ENCODE measurements around the gene GGT5.
"Not testable (repeated sequence)": the region's sequence is repeated elsewhere in the genome, so short reads cannot be mapped to it uniquely, and the experiment has no call there.

Gene GGT5

DNA sequence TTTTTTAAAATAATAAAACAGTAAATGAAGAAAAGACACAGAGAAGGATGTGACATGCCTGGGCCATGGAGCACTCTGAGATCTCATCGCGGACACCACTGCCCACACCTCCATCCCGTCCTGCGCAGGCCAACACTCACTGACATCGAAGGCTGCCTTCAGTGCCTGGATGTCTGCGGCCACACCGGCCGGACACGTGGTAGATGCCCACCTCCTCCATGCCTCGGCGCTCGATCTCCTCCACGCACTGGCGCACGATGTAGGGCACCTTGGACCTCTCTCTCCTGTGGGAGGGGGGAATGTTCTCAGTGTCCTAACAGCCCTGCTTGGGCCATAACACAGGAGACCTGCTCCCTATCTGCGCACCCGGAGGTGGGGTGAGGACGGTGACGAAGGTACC lies 18.6 kb upstream of the GGT5 start:
- not testable (repeated sequence) for DNase-seq (ENCODE audit: low spot score)

DNA sequence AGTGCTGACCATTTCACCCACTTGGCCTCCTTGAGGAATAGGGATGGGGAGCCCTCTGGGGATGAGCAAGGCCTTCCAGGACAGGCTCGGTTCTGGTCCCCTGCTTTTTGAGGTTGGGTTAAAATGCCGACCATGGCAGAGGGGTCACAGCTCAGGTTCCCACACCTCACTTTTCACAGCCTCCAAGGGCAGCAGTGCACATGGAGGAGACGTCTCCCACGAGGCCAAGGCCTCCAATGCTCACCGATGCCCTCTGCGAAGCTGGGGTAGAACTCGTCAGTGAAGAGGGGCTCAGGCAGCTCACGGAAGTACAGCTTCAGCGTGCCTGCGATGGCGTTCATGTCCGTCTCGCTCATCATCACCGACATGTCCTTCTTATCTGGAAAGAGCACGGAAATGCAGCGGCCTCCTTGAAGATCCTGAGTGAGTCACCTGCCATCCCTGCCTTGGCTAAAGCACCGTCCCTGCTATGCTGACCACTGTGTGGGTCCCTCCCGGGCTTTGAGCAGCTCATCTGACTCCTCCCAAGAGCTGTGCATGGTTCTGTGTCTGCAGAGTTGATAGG lies 17.4 kb upstream of the GGT5 start:
- DNase-seq (ENCODE audit: low spot score), result not testable (repeated sequence)

DNA sequence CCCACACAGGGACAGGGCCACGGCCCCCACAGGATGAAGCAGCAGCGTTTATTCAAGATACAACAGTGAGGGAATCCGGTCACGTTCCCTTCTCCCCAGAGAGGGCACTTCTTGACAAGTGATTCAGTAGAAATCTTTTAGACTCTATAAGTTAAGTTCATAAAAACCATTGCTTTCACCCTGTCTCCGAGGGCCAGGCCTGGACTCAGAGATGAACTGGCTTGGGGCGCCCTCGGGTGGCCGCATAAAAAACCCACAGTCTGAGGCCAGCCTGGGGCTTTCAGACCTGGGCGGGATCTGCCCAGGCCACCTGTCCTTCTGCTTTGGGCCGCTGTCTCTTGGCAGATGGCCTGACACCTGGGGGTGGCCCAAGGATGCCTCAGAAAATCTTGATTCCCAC lies 14.6 kb upstream of the GGT5 start:
- DNase-seq (ENCODE audit: low spot score), result peak; percentile 60

DNA sequence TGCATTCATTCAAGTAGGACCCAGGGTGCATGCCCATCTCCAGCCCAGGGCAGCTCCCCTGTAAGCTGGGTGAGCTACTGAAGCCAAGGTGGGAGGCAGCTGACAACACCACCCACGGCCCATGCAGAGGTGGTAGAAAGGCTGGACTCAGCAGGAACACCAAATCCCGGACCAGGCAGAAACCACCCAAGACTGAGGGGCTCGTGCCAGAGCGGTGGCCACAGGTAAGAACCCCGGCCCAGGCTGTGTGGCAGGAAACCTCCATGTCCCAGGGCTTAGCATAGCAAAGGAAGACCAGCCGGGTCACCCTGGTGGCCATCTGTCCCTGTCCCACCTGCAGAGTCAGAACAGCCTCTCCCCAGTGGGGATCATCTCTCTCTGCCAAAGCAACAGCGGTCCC lies 11.9 kb upstream of the GGT5 start:
- not testable (repeated sequence) for DNase-seq (ENCODE audit: low spot score)

DNA sequence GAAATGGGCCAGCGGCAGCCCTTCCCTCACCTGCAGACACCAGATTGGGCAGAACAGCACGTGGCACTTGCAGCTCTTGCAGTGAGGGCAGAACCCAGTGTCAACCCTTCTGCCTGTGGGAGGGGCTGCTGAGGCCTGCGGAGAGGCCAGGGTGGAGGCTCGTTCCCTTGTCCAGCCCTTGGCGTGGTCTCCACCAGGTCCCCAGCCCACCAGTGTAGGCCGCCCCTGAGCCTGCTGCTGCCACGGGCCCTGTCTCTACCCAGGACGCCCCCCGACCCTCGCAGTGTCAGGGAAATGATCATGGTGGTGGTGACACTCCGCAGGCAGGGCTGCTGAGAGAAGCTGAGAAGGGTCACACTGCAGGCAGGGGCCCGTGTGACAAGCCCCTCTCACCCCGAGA lies 11.3 kb upstream of the GGT5 start:
- not testable (repeated sequence) for DNase-seq (ENCODE audit: low spot score)

DNA sequence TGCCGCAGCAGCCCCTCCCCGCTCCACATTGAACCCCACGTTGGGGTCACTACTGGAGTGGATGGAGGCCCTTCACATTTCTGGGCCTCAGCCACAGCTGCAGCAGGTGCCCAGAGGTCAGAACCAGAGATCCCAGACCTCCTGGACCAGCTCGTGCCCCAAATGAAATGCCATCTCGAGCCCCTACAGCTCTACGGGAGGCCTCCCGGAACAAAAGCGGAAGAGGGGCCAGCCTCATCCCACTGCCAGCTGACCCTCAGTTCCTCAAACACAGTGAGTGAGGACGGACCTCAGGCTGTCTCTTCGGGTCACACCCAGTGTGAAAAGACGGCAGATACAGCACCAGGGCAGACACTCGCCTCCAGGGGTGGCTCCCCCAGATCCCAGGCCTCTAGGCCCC lies 8.2 kb upstream of the GGT5 start:
- not testable (repeated sequence) for DNase-seq (ENCODE audit: low spot score)

DNA sequence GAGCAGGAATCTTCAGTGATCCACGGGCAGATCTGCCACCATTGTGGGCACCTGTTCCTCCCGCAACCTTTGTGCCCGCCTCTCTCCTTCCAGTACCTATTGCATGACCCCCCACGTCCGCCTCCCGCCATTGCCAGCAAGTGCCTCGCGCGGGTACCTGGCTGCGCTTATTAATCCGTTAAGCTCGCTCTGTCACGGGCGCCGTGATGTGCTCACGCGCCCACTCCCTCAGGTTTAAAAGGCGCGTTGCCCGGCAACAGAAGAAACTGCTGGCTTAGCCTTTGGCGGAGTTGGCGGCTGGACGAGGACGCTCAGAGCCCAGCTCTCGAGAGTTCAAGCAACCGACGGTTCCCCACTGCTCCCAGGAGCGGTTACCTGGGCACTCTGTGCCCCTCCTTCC lies 6.4 kb upstream of the GGT5 start:
- not testable (repeated sequence) for DNase-seq (ENCODE audit: low spot score)

DNA sequence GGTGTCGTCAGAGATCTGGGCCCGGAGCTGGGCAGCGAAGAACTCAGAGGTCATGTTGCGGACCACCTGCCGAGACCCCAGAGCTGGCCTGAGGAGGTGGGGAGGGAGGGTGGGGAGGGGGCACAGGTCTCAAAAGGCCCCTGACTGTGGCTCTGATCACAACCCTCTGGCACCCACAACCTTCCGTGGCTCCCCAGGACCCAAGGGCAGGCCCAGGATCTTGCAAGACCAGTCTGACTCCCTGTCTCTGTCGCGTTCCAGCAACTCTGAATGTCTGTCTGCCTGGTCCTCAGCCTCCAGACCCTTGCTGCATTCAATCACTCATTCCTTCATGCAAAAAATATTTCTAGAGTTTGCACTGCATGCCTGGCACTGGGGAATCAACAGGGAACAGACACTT lies 4.5 kb upstream of the GGT5 start:
- not testable (repeated sequence) for DNase-seq (ENCODE audit: low spot score)

DNA sequence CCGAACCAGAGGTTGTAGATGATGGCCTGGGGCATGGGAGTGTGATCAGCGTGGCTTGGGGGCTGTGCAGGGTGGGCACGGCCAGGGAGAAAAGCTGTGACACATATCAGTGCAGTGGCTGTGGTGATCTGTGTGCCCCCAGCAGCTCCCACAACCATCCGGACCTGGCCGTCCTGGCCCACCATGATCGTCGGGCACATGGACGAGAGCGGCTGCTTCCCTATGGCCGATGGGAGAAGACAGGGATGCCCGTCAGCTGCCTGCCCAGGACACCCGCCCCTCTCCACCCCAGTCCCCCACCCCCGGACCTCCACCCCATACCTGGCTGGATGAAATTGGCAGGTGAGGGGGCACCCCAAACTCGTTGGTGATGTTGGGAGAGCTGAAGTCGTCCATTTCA lies 3.7 kb upstream of the GGT5 start:
- DNase-seq (ENCODE audit: low spot score), result not testable (repeated sequence)

DNA sequence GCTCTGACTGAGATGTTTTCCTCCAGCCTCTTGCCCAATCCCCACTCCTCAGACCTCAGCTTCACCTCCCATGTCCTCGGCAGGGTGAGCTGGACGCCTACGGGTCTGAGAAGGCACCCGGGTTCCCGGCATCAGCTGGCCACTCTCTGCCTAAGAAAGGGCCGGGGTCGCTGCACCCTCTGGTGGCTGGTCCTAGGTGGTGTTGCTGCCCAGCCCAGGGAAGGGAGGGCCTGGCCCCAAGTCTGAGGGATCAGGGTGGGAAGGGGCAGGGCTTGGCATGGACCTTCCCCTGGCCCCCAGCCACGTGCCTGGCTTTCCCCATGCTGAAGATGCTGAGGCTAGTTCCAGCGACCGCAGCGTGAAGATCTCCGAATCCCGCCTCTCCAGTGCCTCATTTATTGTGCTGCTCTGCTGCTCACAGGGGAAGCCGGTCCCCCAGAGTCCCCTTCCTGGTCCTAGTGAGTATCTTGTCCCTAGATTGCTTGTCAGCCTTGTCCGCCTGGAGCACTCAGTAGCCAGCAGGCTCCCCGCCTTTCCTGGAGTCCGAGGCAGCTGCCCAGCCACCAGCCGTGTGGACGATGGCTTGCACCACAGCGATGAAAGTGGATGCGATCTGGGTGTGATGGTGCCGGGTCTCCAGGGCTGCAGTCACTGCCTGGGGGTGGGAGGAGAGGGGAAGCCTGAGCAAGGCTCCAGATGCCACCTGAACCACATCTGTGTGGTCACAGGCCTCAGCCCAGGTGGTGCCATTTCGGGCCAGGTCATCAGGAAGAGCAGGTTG lies 2.9 kb upstream of the GGT5 start:
- peak; percentile 47 for DNase-seq (ENCODE audit: low spot score)

DNA sequence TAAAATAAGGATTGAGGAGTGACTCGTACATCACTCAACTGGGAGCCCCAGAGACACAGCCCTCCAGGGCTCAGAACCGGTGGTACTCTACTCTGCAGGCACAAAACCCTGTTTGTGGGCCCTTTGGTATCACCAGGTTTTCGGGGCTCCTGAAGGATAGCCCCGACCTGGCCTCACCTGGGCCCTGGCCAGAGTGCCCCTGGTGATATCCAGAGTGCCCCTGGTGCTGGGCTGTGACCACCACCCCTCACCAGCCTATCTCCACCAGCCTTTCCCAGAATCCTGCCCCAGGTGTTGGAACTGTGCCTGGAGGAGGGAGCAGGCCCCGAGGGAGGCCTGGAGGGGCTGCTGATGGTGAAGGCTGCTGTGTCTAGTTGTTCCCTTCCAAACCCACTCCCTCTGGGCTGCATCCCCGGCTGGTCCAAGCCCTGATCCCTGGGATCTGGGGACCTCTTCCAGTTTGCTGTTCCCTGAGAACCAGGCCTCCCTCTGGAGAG lies 2.2 kb upstream of the GGT5 start:
- DNase-seq (ENCODE audit: low spot score), result no peak

DNA sequence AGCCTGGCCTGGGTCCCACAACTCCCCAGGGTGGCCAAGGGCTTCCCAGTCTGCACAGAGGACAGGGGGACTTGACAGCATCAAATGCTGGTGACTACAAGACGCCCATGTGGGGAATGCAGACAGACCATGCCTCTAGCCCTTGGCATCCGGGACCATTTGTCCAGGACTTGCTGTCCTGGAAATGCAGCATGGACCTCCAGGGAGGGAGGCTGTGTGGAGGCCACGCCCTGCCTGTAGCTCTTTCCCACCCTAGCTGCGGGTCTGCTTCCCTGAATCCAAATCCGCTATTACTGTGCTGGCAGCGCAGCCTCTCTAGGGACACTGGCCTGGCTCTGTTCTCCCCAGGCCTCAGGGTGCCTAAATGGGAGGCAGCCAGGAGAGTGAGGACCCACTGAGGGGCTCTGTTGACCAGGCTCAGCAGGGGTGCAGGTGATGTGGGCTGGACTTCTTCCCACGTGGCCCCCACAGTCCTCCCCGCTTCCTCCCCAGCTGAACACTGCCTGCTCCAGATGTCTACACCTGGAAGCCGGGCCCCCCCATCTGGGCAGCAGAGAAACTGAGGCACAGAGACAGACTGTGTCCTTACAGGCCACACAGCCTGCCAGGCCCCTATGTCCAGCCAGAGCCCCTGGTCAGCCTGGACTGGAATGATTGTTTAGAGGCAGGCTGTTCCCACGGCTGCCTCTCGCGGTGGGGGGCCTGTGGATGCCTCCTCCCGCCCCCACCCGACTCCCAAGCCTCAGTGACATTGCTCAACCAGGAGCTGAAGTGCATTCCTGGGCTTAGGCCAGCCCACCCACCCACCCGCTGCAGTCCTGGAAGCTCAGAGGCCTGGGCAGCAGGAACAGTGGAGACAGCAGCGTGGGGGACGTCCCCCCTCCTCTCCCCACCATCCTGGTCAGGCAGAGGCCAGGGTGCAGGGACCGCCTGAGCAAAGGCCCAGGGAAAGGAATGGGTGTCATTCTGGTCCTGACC lies 991 bp upstream of the GGT5 start:
- DNase-seq (ENCODE audit: low spot score), result not testable (repeated sequence)

DNA sequence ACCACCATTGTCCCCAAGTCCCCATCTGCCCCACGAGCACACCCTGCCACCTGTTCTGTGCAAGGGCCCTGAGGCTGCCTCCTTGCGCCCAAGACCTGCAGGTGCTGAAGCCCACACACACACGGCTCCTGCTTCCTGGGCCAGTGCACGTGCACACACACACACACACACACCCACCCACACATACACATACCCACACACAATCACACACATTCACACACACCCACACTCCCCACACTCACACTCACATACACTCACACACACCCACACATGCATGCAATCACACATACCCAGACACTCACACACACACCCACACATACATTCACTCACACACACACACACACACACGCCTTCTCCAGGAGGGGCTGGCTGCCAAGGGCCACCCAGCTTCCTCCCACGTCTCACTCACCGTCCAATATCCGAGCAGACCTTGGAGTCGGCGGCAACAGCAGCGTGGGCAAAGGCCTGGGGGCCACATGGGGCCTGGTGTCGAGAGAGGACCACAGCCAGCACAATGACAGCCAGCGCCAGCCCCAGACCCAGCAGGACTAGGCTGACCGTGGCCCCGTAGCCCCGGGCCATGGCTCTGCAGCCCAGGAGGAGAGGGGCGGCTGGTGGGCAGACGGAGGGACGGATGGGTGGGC lies 616 bp downstream of the GGT5 start:
- DNase-seq (ENCODE audit: low spot score), result no peak

DNA sequence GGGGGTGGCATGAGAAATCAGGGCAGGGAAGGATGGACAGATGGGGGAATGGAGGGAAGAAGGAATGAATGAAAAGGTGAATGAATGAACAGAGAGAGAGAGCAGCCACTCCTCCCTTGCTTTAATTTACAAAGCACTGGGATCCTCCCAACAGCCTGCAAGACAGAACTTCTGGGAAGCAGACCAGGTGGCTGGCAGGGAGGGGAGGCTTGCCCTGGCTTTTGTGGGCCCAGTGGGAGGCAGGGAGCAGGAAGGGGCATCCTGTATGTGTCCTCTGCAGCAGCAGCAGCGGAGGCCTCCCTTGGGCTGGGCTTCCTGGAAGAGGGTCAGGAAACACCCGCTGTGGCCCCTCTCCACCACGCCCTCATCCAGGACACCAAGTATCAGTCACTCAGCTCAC lies 1.5 kb downstream of the GGT5 start:
- not testable (repeated sequence) for DNase-seq (ENCODE audit: low spot score)

DNA sequence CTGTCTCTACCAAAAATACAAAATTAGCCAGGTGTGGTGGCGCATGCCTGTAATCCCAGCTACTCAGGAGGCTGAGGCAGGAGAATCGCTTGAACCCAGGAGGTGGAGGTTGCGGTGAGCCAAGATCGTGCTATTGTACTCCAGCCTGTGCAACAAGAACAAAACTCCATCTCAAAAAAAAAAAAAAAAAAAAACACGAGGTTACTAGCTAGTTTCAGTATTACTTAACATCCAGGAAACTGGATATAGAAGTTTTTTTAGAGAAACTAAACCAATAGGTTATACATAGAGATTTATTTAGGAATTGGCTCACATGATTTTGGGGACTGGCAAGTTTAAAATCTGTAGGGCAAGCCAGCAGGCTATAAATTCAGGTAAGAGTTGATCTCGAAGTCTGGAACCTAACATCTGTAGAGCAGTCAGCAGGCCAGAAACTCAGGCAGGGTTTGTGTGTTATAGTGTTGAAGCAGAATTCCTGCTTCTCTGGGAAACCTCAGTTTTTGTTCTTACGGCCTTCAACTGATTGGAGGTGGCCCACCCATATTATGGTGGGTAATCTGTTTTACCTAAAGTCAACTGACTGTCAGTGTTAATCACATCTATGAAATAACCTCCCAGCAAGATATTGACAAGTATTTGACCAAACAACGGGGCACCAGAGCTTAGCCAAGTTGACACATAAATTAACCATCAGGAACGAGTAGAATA lies 3.7 kb downstream of the GGT5 start:
- DNase-seq (ENCODE audit: low spot score), result not testable (repeated sequence)

DNA sequence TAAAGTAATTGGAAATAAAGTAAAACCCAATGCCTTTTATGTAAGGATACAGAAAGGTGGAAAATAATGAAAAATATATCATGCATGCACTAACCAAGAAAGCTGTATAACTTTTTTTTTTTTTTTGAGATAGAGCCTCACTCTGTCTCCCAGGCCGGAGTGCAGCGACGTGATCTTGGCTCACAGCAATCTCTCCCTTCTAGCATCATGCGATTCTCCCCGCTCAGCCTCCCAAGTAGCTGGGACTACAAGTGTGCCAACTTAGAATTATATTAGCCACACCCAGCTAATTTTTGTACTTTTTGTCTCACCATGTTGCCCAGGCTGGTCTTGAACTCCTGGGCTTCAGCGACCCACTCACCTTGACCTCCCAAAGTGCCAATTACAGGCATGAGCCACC lies 4.5 kb downstream of the GGT5 start:
- DNase-seq (ENCODE audit: low spot score), result no peak

DNA sequence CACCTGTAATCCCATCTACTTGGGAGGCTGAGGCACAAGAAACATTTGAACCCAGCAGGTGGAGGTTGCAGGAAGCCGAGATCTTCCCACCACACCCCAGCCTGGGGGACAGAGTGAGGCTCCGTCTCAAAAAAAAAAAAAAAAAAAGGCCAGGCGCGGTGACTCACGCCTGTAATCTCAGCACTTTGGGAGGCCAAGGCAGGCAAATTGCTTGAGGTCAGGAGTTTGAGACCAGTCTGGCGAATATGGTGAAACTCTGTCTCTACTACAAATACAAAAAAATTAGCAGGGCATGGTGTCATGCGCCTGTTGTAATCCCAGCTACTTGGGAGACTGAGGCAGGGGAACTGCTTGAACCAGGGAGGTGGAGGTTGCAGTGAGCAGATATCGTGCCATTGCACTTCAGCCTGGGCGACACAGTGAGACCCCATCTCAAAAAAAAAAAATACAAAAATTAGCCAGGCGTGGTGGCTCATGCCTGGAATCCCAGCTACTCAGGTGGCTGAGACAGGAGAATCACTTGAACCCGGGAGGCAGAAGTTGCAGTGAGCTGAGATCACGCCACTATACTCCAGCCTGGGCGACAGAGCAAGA lies 6.7 kb downstream of the GGT5 start:
- DNase-seq (ENCODE audit: low spot score), result not testable (repeated sequence)

DNA sequence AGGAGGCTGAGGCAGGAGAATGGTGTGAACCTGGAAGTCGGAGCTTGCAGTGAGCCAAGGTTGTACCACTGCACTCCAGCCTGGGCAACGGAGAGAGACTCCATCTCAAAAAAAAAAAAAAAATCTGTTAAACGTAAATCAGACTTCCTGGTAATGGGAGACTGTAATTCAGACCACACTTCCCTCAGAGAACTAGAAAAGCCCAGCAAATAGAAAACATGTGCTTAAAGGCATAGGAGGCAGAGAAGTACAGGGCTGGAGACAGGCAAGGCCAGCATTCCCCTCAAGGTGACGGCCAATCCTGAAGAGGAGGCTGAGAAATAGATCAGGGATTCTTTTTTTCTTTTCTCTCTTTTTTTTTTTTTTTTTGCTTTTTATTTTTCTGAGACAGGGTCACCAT lies 8.2 kb downstream of the GGT5 start:
- DNase-seq (ENCODE audit: low spot score), result no peak

DNA sequence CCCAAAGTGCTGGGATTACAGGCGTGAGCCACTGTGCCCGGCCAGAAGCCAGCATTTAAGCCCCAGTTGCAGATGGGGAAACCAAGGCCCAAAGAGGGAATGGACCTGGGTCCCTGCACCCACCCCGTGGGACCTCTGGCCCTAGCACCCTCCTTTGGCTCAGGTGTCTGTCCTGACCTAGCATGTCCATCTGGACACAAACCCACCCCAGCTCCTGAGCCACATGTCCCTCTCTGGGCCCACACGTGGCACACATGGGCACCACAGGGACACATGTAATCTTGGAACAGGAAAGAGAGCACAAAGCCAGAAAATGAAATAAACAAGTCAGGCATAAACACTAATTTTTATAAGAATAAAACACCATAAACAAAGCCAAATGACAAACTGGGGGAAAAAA lies 9.6 kb downstream of the GGT5 start:
- no peak for DNase-seq (ENCODE audit: low spot score)

DNA sequence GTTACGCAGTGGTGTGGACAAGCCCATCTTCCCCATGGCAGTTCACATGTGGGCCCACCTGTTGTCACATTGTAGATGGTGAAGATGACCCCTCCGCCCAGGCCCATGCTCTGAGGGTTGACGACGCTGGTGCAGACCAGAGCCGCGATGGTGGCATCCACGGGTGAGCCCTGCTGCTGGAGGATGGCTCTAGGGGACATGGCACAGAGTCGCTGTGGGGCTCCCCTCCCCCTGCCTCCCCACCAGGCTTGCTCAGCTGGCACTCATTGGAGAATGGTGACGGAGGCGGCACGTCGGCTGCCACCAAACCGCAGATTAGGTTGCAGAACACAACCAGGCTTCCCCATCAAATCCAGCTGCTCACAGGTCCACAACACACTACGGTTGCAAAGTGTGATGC lies 11.1 kb downstream of the GGT5 start:
- DNase-seq (ENCODE audit: low spot score), result no peak

DNA sequence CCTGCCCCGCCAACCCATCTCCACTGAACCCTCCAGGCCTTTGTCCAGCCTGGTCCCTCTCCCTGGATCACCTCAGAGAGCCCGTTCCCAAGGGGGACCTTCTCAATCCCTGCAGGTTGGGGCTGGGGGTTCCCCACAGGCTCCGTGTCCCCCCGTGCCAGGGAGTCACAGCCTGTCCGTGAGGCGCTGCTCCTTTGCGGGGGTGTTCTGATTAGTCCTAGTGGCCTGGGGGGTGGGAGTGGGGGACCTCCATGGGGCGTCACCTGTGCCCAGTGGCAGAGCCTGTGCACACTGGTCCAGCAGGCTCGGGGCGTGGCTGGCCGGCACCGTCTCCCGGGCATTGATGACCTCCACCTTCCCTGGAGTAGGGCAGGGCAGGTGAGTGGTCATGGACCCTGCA lies 11.6 kb downstream of the GGT5 start:
- DNase-seq (ENCODE audit: low spot score), result no peak
